ENCODE data around the gene ZAR1L. TPM values are rescaled to one million over a fixed set of nuclear protein-coding genes. Genes with fewer than 3 reads are reported as not detected.

The ZAR1L gene
- total RNA-seq, 4 donors from 2014 or later, result not detected

- in situ Hi-C loops (cut with MboI; ENCODE audit: low pct_ligation_motif_present in 1 of 4, low pct_unique_long_range_greater_than_20kb in 1 of 4, low sequenced_read_pairs in 3 of 4), result no loop called here
- WGBS, 2 donors (ENCODE audit: low coverage in 1 of 2), result 56 to 80% methylated on average over 1 of the region's 1 CpG
These were observed 34.1 kb downstream of the ZAR1L start for GRCh38 chr13:32281096-32281495.

GRCh38 chr13:32278426-32278825 is 36.7 kb downstream of the ZAR1L start:
- no peak overlapping the region for H3K27ac ChIP-seq
- WGBS, 2 donors (ENCODE audit: low coverage in 1 of 2), result 68 to 74% methylated on average over 3 of the region's 3 CpGs
- no peaks in the 10 kb centered on the region for H3K4me1 ChIP-seq
- H3K36me3 ChIP-seq, result peaks cover 0 to 9% (median 0%) of the 10 kb centered on the region in 4 donors
- no peaks in the 10 kb centered on the region for H3K27me3 ChIP-seq
- no peak overlapping the region for H3K4me3 ChIP-seq
- no peak for TF ChIP-seq POLR2A (IDR thresholded peaks at IDR 0.05)
- TF ChIP-seq EP300 (IDR thresholded peaks at IDR 0.05; ENCODE audit: low read depth), result no peak
- no peak for TF ChIP-seq CTCF (IDR thresholded peaks at IDR 0.05)
- no peaks in the 10 kb centered on the region for H3K9me3 ChIP-seq
- intact Hi-C loops (cut with DNase I; ENCODE audit: low total_unique reads) (no loop called here), in situ Hi-C loops (cut with MboI; ENCODE audit: low pct_ligation_motif_present in 1 of 4, low pct_unique_long_range_greater_than_20kb in 1 of 4, low sequenced_read_pairs in 3 of 4) (no loop called here)
- DNase-seq, result no peak

More at GRCh38 chr13:32281096-32281495, 34.1 kb downstream of the ZAR1L start:
- Histone ChIP-seq H3K4me3 (no peak overlapping the region), H3K9me3 (no peaks in the 10 kb centered on the region), H3K4me1 (peaks cover 0 to 11% (median 3%) of the 10 kb centered on the region in 4 donors), H3K36me3 (peaks cover 0 to 9% (median 0%) of the 10 kb centered on the region in 4 donors), H3K27me3 (no peaks in the 10 kb centered on the region), H3K27ac (no peak overlapping the region)
- DNase-seq, result no peak
- TF ChIP-seq CTCF (IDR thresholded peaks at IDR 0.05) (no peak), POLR2AphosphoS5 (IDR thresholded peaks at IDR 0.05) (no peak), POLR2A (IDR thresholded peaks at IDR 0.05) (no peak), EP300 (IDR thresholded peaks at IDR 0.05; ENCODE audit: low read depth) (no peak)
- intact Hi-C loops (cut with DNase I; ENCODE audit: low total_unique reads), result no loop called here

GRCh38 chr13:32277839-32278238 is 37.3 kb downstream of the ZAR1L start:
- no peak overlapping the region for H3K27ac ChIP-seq
- 32 to 40% methylated on average over 1 of the region's 1 CpG for WGBS, 2 donors (ENCODE audit: low coverage in 1 of 2)
- in situ Hi-C loops (cut with MboI; ENCODE audit: low pct_ligation_motif_present in 1 of 4, low pct_unique_long_range_greater_than_20kb in 1 of 4, low sequenced_read_pairs in 3 of 4), result no loop called here
- intact Hi-C loops (cut with DNase I; ENCODE audit: low total_unique reads), result no loop called here
- no peaks in the 10 kb centered on the region for H3K9me3 ChIP-seq
- DNase-seq, result no peak
- TF ChIP-seq POLR2AphosphoS5 (IDR thresholded peaks at IDR 0.05) (no peak), POLR2A (IDR thresholded peaks at IDR 0.05) (no peak), EP300 (IDR thresholded peaks at IDR 0.05; ENCODE audit: low read depth) (no peak), CTCF (IDR thresholded peaks at IDR 0.05) (no peak)
- no peaks in the 10 kb centered on the region for H3K4me1 ChIP-seq
- no peak overlapping the region for H3K4me3 ChIP-seq
- H3K27me3 ChIP-seq, result no peaks in the 10 kb centered on the region
- peaks cover 0 to 9% (median 0%) of the 10 kb centered on the region in 4 donors for H3K36me3 ChIP-seq

- TF ChIP-seq EP300 (IDR thresholded peaks at IDR 0.05; ENCODE audit: low read depth) (no peak), CTCF (IDR thresholded peaks at IDR 0.05) (no peak), POLR2AphosphoS5 (IDR thresholded peaks at IDR 0.05) (no peak), POLR2A (IDR thresholded peaks at IDR 0.05) (no peak)
- WGBS, 2 donors (ENCODE audit: low coverage in 1 of 2), result 73% methylated on average over 4 of the region's 4 CpGs
- Histone ChIP-seq H3K4me1 (no peaks in the 10 kb centered on the region), H3K9me3 (no peaks in the 10 kb centered on the region), H3K27ac (no peak overlapping the region), H3K27me3 (no peaks in the 10 kb centered on the region), H3K4me3 (no peak overlapping the region), H3K36me3 (no peaks in the 10 kb centered on the region)
- in situ Hi-C loops (cut with MboI; ENCODE audit: low pct_ligation_motif_present in 1 of 4, low pct_unique_long_range_greater_than_20kb in 1 of 4, low sequenced_read_pairs in 3 of 4) (no loop called here), intact Hi-C loops (cut with DNase I; ENCODE audit: low total_unique reads) (no loop called here)
- DNase-seq, result no peak
These were observed 43.0 kb downstream of the ZAR1L start for GRCh38 chr13:32272021-32272683.

Measured in transverse colon (tissue), 4 donors.